HCT116 (cell line): ENCODE measurements around the gene COASY. TPM values are rescaled to one million over a fixed set of nuclear protein-coding genes. Genes with fewer than 3 reads are reported as not detected.

Experiments used
- ATAC-seq: fragments of 200-7000 bp; cut with Tn5 transposase; 2 replicates; pipeline ENCODE4 v1.9.1; 2020; ENCODE audit warnings: mild to moderate bottlenecking, moderate library complexity
- BruUV-seq: library from RNA; stranded (reverse); fragments of 400-500 nt; replicated peaks from 2 replicates; lab custom pipeline; 2021; lab: Mats Ljungman, UMichigan
- CTCF ChIA-PET: fragments of 300-600 bp; sonication (Branson Sonifier 250); formaldehyde crosslinking; loops from one replicate; lab custom pipeline; 2021; ENCODE audit warnings: antibody characterized with exemption; lab: Charles Lee
- POLR2A ChIA-PET: fragments of 300-600, 350-600 bp; sonication (Branson Sonifier 250); formaldehyde crosslinking; loops from one replicate; lab custom pipeline; 2021; ENCODE audit warnings: antibody characterized with exemption; lab: Charles Lee
- RAD21 ChIA-PET, 2 experiments: fragments of 300-600 bp; sonication (Branson Sonifier 250); formaldehyde crosslinking; loops; one replicate each; lab custom pipeline; 2023; ENCODE audit warnings: low total read pairs in 2 of 2; ENCODE audit not compliant: uncharacterized antibody in 2 of 2, unreplicated experiment in 2 of 2, low non-redundant PET in 1 of 2; lab: Charles Lee
- DNase-seq: peaks from one replicate; pipeline ENCODE4 v3.0.0-alpha.2; 2010; ENCODE audit warnings: low read depth, low spot score
- H2AFZ ChIP-seq: fragments of 200-600 bp; shearing (Covaris generic), sonication (generic); 2 replicates; pipeline ENCODE4 v1.6.1; 2017; ENCODE audit warnings: low read depth, mixed run types, mixed read lengths, antibody characterized with exemption, low read length; ENCODE audit not compliant: poor library complexity, severe bottlenecking
- H3K27ac ChIP-seq: 2 replicates; pipeline ENCODE4 v1.5.1; 2012; ENCODE audit warnings: low read depth, low read length
- H3K27me3 ChIP-seq: fragments of 200-600 bp; sonication (generic); 2 replicates; pipeline ENCODE4 v1.6.1; 2016; ENCODE audit warnings: mixed run types, low read length, mixed read lengths; ENCODE audit not compliant: insufficient read depth
- H3K36me3 ChIP-seq, 2 experiments: fragments of 200-500 bp in 1 of 2; fragments of 200-600 bp in 1 of 2; sonication (Bioruptor generic) in 1 of 2; sonication (generic) in 1 of 2; 2 replicates each; pipeline versions ENCODE4 v1.5.1 to v1.6.1; 2014 to 2016; ENCODE audit warnings: low read length in 2 of 2, inconsistent platforms in 1 of 2, mixed read lengths in 1 of 2, mixed run types in 1 of 2; ENCODE audit not compliant: insufficient read depth in 2 of 2, control insufficient read depth in 1 of 2
- H3K4me1 ChIP-seq, 2 experiments: fragments of 200-600 bp in 1 of 2; sonication (generic) in 1 of 2; 2 replicates each; pipeline versions ENCODE4 v1.5.1 to v1.6.1; 2012 to 2017; ENCODE audit warnings: low read length in 2 of 2, inconsistent platforms in 1 of 2, mild to moderate bottlenecking in 1 of 2, mixed read lengths in 1 of 2, mixed run types in 1 of 2, moderate library complexity in 1 of 2; ENCODE audit not compliant: insufficient read depth in 2 of 2, control insufficient read depth in 1 of 2
- H3K4me2 ChIP-seq: fragments of 200-600 bp; sonication (generic); 2 replicates; pipeline ENCODE4 v1.6.1; 2017; ENCODE audit warnings: mixed run types, low read length, mixed read lengths
- H3K4me3 ChIP-seq, 2 experiments: fragments of 200-600 bp in 1 of 2; sonication (generic) in 1 of 2; replicated peaks in 1 of 2; 2 replicates each; pipeline ENCODE4 v1.5.1; 2011 to 2016; ENCODE audit warnings: low read length in 2 of 2, control low read depth in 1 of 2, low read depth in 1 of 2, mild to moderate bottlenecking in 1 of 2, mixed read lengths in 1 of 2, mixed run types in 1 of 2
- H3K79me2 ChIP-seq: fragments of 200-600 bp; sonication (generic); 2 replicates; pipeline ENCODE4 v1.6.1; 2017; ENCODE audit warnings: mild to moderate bottlenecking, mixed run types, low read length, moderate library complexity, mixed read lengths; ENCODE audit not compliant: insufficient read depth
- H3K9ac ChIP-seq: fragments of 200-600 bp; sonication (generic); 2 replicates; pipeline ENCODE4 v1.6.1; 2016; ENCODE audit warnings: low read length, mixed read lengths
- H3K9me2 ChIP-seq: fragments of 200-600 bp; sonication (generic), shearing (Covaris generic); 2 replicates; pipeline ENCODE4 v1.6.1; 2017; ENCODE audit warnings: mixed run types, mild to moderate bottlenecking, moderate library complexity; ENCODE audit not compliant: insufficient read depth
- H3K9me3 ChIP-seq, 2 experiments: fragments of 200-500 bp in 1 of 2; fragments of 200-600 bp in 1 of 2; sonication (Bioruptor generic) in 1 of 2; sonication (generic) in 1 of 2; 2 replicates each; pipeline ENCODE4 v1.6.1; 2014 to 2017; ENCODE audit warnings: low read length in 2 of 2, mixed read lengths in 2 of 2, inconsistent platforms in 1 of 2, low read depth in 1 of 2, mild to moderate bottlenecking in 1 of 2, mixed run types in 1 of 2, moderate library complexity in 1 of 2; ENCODE audit not compliant: control insufficient read depth in 1 of 2, insufficient read depth in 1 of 2
- H4K20me1 ChIP-seq: fragments of 200-600 bp; sonication (generic), shearing (Covaris generic); 2 replicates; pipeline ENCODE4 v1.6.1; 2017; ENCODE audit warnings: mixed run types, mild to moderate bottlenecking, moderate library complexity; ENCODE audit not compliant: insufficient read depth
- CBX3 ChIP-seq: IDR thresholded peaks from 2 replicates; pipeline ENCODE4 v1.6.1; 2012; ENCODE audit warnings: low read depth
- CEBPB ChIP-seq: IDR thresholded peaks from 2 replicates; pipeline ENCODE4 v1.6.1; 2012; ENCODE audit warnings: low read depth
- CTCF ChIP-seq, 3 experiments: fragments of 200-600 bp in 1 of 3; sonication (generic) in 1 of 3; IDR thresholded peaks in 2 of 3; conservative IDR thresholded peaks in 1 of 3; 2 replicates each; pipeline ENCODE4 v1.5.1; 2012 to 2017; ENCODE audit warnings: low read depth in 2 of 3, low read length in 2 of 3, antibody characterized with exemption in 1 of 3, borderline replicate concordance in 1 of 3, control low read depth in 1 of 3, mild to moderate bottlenecking in 1 of 3, mixed read lengths in 1 of 3, mixed run types in 1 of 3, moderate library complexity in 1 of 3; ENCODE audit not compliant: insufficient read depth in 1 of 3
- EGR1 ChIP-seq: IDR thresholded peaks from 2 replicates; pipeline ENCODE4 v1.6.1; 2012; ENCODE audit warnings: low read depth
- ELF1 ChIP-seq: IDR thresholded peaks from 2 replicates; pipeline ENCODE4 v1.6.1; 2012; ENCODE audit warnings: low read depth, borderline replicate concordance
- EZH2 ChIP-seq: fragments of 200-600 bp; sonication (generic); IDR thresholded peaks from 2 replicates; pipeline ENCODE4 v1.6.1; 2017; ENCODE audit warnings: antibody characterized with exemption, mixed run types
- FOSL1 ChIP-seq: IDR thresholded peaks from 2 replicates; pipeline ENCODE4 v1.6.1; 2012; ENCODE audit warnings: low read depth
- JUND ChIP-seq: IDR thresholded peaks from 2 replicates; pipeline ENCODE4 v1.6.1; 2012
- POLR2A ChIP-seq: IDR thresholded peaks from 2 replicates; pipeline ENCODE4 v1.7.0; 2011; ENCODE audit warnings: borderline replicate concordance; ENCODE audit not compliant: insufficient read depth, insufficient read length; ENCODE audit errors: extremely low read depth
- RAD21 ChIP-seq: IDR thresholded peaks from 2 replicates; pipeline ENCODE4 v1.6.1; 2012; ENCODE audit warnings: low read depth, mild to moderate bottlenecking
- REST ChIP-seq: IDR thresholded peaks from 2 replicates; pipeline ENCODE4 v1.6.1; 2012; ENCODE audit warnings: low read depth
- SIN3A ChIP-seq: IDR thresholded peaks from 2 replicates; pipeline ENCODE4 v1.6.1; 2012; ENCODE audit warnings: low read depth
- SP1 ChIP-seq: IDR thresholded peaks from 2 replicates; pipeline ENCODE4 v1.6.1; 2012; ENCODE audit warnings: low read depth
- SRF ChIP-seq: IDR thresholded peaks from 2 replicates; pipeline ENCODE4 v1.6.1; 2012; ENCODE audit warnings: low read depth
- ZBTB33 ChIP-seq: IDR thresholded peaks from 2 replicates; pipeline ENCODE4 v1.6.1; 2011; ENCODE audit warnings: mild to moderate bottlenecking, low read length, moderate library complexity; ENCODE audit not compliant: insufficient replicate concordance; ENCODE audit errors: extremely low read depth
- ZFX ChIP-seq: fragments of 450-650 bp; IDR thresholded peaks from 2 replicates; pipeline ENCODE4 v1.6.1; 2017
- ZNF274 ChIP-seq: fragments of 200-500 bp; sonication (Bioruptor generic); IDR thresholded peaks from 2 replicates; pipeline ENCODE4 v1.6.1; 2014; ENCODE audit warnings: mild to moderate bottlenecking, low read depth, low read length, inconsistent platforms
- intact Hi-C: fragments of 100-400 bp; cut with micrococcal nuclease; formaldehyde crosslinking; loops from 2 replicates; pipeline ENCODE4 v1.10.0; 2022
- total RNA-seq: library from RNA; stranded (reverse); gene quantifications from one replicate; pipeline ENCODE4 v1.2.1, GENCODE V29; 2021; ENCODE audit not compliant: unreplicated experiment
- TF ChIP-seq, protein P1 (sequence below): IDR thresholded peaks from 2 replicates; pipeline ENCODE4 v1.6.1; 2012
- TF ChIP-seq, protein P2 (sequence below): IDR thresholded peaks from 2 replicates; pipeline ENCODE4 v1.6.1; 2012

The COASY gene
- total RNA-seq, 1 experiment from 2014 or later: 137 TPM

- peaks cover 10 to 15% of the 10 kb centered on the region in 2 experiments for H3K4me1 ChIP-seq
- BruUV-seq: TSS peak; percentile 80
- no peaks in the 10 kb centered on the region for H3K9me3 ChIP-seq
- peak within 1 kb of the TSS; percentile 99 for H3K9ac ChIP-seq
- no peaks in the 10 kb centered on the region for H3K9me2 ChIP-seq
- ChIA-PET RAD21 (interaction anchor here (0.8 to 2.6 kb wide), 10 partner anchors 32 to 246 kb away, joined by 3 to 25 read pairs (median 6); partner anchors contain the start of genes CCR10 (in 2 of the 2), BECN1 (in 1 of the 2), PLEKHH3 (in 1 of the 2) and RETREG3 (in 1 of the 2)), CTCF (interaction anchor here (0.9 to 4.4 kb wide), 33 partner anchors 8 to 420 kb away, joined by 3 to 136 read pairs (median 4); partner anchors contain the start of genes CNTD1, CNTNAP1, COA3 and MLX), POLR2A (interaction anchor here (0.9 to 2.0 kb wide), 12 partner anchors 8 to 195 kb away, joined by 3 to 13 read pairs (median 4); partner anchors contain the start of genes CCR10, MLX and VPS25)
- H3K27me3 ChIP-seq: no peaks in the 10 kb centered on the region
- peaks cover 53% of the 10 kb centered on the region for H3K79me2 ChIP-seq
- peak within 1 kb of the TSS; percentile 94 for H3K4me2 ChIP-seq
- DNase-seq (peak; percentile 87), ATAC-seq (peak; percentile 86)
- no peaks in the 10 kb centered on the region for H4K20me1 ChIP-seq
- intact Hi-C loops: loop anchor here (1.0 kb wide), 4 partner anchors 102 to 360 kb away; partner anchors contain the start of gene BECN1
- peak within 1 kb of the TSS; percentile 95 for H3K27ac ChIP-seq
- peak within 1 kb of the TSS; percentile 72 to 99 for H3K4me3 ChIP-seq
- H3K36me3 ChIP-seq: peaks cover 21 to 34% of the 10 kb centered on the region in 2 experiments; a peak in 3 of 4 replicates
- peak within 1 kb of the TSS; percentile 53 for H2AFZ ChIP-seq
- peak; percentile 87 for TF ChIP-seq POLR2A
- peak; percentile 74 for TF ChIP-seq ZFX
- TF ChIP-seq FOSL1: no peak
- TF ChIP-seq RAD21: no peak
- no peak for TF ChIP-seq JUND
- peak; percentile 58 for TF ChIP-seq SRF
- TF ChIP-seq, protein P1, sequence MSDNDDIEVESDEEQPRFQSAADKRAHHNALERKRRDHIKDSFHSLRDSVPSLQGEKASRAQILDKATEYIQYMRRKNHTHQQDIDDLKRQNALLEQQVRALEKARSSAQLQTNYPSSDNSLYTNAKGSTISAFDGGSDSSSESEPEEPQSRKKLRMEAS: peak; percentile 50
- TF ChIP-seq ZNF274: no peak
- no peak for TF ChIP-seq ELF1
- no peak for TF ChIP-seq REST
- no peak for TF ChIP-seq CEBPB
- TF ChIP-seq SIN3A: peak; percentile 88
- no peak for TF ChIP-seq CBX3
- TF ChIP-seq ZBTB33: peak; percentile 67
- TF ChIP-seq, protein P2, sequence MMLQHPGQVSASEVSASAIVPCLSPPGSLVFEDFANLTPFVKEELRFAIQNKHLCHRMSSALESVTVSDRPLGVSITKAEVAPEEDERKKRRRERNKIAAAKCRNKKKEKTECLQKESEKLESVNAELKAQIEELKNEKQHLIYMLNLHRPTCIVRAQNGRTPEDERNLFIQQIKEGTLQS: no peak
- TF ChIP-seq EGR1: peak; percentile 71
- no peak for TF ChIP-seq EZH2
- TF ChIP-seq CTCF (IDR thresholded peaks at IDR 0.05 in 2 of 3, conservative IDR thresholded peaks at IDR 0.05 in 1 of 3; ENCODE audit: borderline replicate concordance in 1 of 3, insufficient read depth in 1 of 3, low read depth in 2 of 3, low read length in 2 of 3): peak in 2 of 3 experiments; percentile 23 to 42; a peak in 2 of 6 replicates
- TF ChIP-seq SP1: peak; percentile 87
Observed at GRCh38 chr17:42577532-42578281, 15.8 kb downstream of the COASY start, which contains the start of gene PSMC3IP. Gene PSMC3IP, minus strand, starts transcription at chr17:42577729. Its CDS starts 43 bp downstream, at chr17:42577686.
